B cell (primary cell): ENCODE data around the gene KCNN2. TPM values are rescaled to one million over a fixed set of nuclear protein-coding genes. Genes with fewer than 3 reads are reported as not detected.
A peak's percentile ranks its signal among the peaks of the same experiment; 100 is the strongest.

Source experiments
- ATAC-seq: fragments of 200-7000 bp; cut with Tn5 transposase; one replicate; pipeline ENCODE4 v1.10.0; 2021; ENCODE audit warnings: low read depth, mild to moderate bottlenecking, moderate number of reproducible peaks, moderate library complexity
- CTCF ChIA-PET: fragments of 350-600 bp; sonication (Branson Sonifier 250); formaldehyde crosslinking; loops from one replicate; lab custom pipeline; 2021; ENCODE audit warnings: antibody characterized with exemption, inconsistent platforms; lab: Charles Lee
- POLR2A ChIA-PET: fragments of 350-600 bp; sonication (Branson Sonifier 250); formaldehyde crosslinking; loops from one replicate; lab custom pipeline; 2021; ENCODE audit warnings: antibody characterized with exemption; lab: Charles Lee
- DNase-seq: peaks from one replicate; pipeline ENCODE4 v3.0.0; 2013
- H2AFZ ChIP-seq: 2 replicates; pipeline ENCODE4 v1.6.1; 2012; ENCODE audit warnings: mild to moderate bottlenecking, low read depth, low read length; ENCODE audit not compliant: insufficient read depth, poor library complexity, severe bottlenecking
- H3K27ac ChIP-seq, 2 donors: 1 replicate in 1 of 2; 2 replicates in 1 of 2; pipeline ENCODE4 v1.5.1; 2012 to 2013; ENCODE audit warnings: low read length in 2 of 2, mild to moderate bottlenecking in 2 of 2, moderate library complexity in 1 of 2
- H3K27me3 ChIP-seq, 4 experiments: fragments of 200-600 bp in 1 of 4; sonication (generic) in 1 of 4; replicated peaks in 1 of 4; 1 replicate in 2 of 4; 2 replicates in 2 of 4; pipeline versions ENCODE4 v1.6.1 to v1.7.0; 2013 to 2016; ENCODE audit warnings: low read length in 3 of 4, mild to moderate bottlenecking in 2 of 4, mixed read lengths in 1 of 4, moderate library complexity in 1 of 4; ENCODE audit not compliant: insufficient read depth in 4 of 4, control insufficient read depth in 3 of 4; ENCODE audit errors: control extremely low read depth in 1 of 4
- H3K36me3 ChIP-seq, 2 experiments: replicated peaks in 1 of 2; 1 replicate in 1 of 2; 2 replicates in 1 of 2; pipeline versions ENCODE4 v1.6.1 to v1.7.1; 2013; ENCODE audit warnings: low read length in 1 of 2; ENCODE audit not compliant: insufficient read depth in 2 of 2, control insufficient read depth in 1 of 2; ENCODE audit errors: control extremely low read depth in 1 of 2, extremely low read depth in 1 of 2
- H3K4me1 ChIP-seq, 2 donors: fragments of 200-600 bp in 1 of 2; sonication (generic) in 1 of 2; 1 replicate in 1 of 2; 2 replicates in 1 of 2; pipeline versions ENCODE4 v1.5.1 to v1.6.1; 2013 to 2017; ENCODE audit warnings: low read length in 2 of 2; ENCODE audit not compliant: control insufficient read depth in 2 of 2, insufficient read depth in 2 of 2
- H3K4me2 ChIP-seq: replicated peaks from 2 replicates; pipeline ENCODE3; 2012; ENCODE audit warnings: mild to moderate bottlenecking, low read depth, low read length; ENCODE audit not compliant: poor library complexity, severe bottlenecking
- H3K4me3 ChIP-seq, 5 experiments: fragments of 200-600 bp in 1 of 5; sonication (generic) in 1 of 5; 1 replicate in 3 of 5; 2 replicates in 2 of 5; pipeline versions ENCODE4 v1.5.1 to v1.7.0; 2011 to 2016; ENCODE audit warnings: low read length in 4 of 5, mild to moderate bottlenecking in 4 of 5, low read depth in 2 of 5, control low read depth in 1 of 5, moderate library complexity in 1 of 5; ENCODE audit not compliant: insufficient read depth in 1 of 5; ENCODE audit errors: control extremely low read depth in 1 of 5, extremely low read depth in 1 of 5
- H3K79me2 ChIP-seq: fragments of 200-600 bp; sonication (generic); one replicate; pipeline ENCODE4 v1.6.0; 2016; ENCODE audit warnings: low read length; ENCODE audit not compliant: control insufficient read depth, insufficient read depth
- H3K9ac ChIP-seq: fragments of 200-600 bp; sonication (generic); 2 replicates; pipeline ENCODE4 v1.6.1; 2017; ENCODE audit warnings: mild to moderate bottlenecking, low read length, moderate library complexity
- H3K9me3 ChIP-seq, 3 donors: one replicate each; pipeline versions ENCODE4 v1.6.1 to v1.7.1; 2013; ENCODE audit warnings: low read length in 2 of 3; ENCODE audit not compliant: control insufficient read depth in 2 of 3, insufficient read depth in 1 of 3; ENCODE audit errors: control extremely low read depth in 1 of 3
- H4K20me1 ChIP-seq: 2 replicates; pipeline ENCODE4 v1.6.0; 2012; ENCODE audit warnings: mild to moderate bottlenecking, low read length; ENCODE audit not compliant: insufficient read depth, control insufficient read depth, poor library complexity, severe bottlenecking
- H3K27ac Mint-ChIP-seq: one replicate; pipeline ENCODE4 v1.8.0; 2021; ENCODE audit warnings: mixed read lengths
- H3K27me3 Mint-ChIP-seq: one replicate; pipeline ENCODE4 v1.8.0; 2021; ENCODE audit warnings: mixed read lengths
- H3K4me1 Mint-ChIP-seq: one replicate; pipeline ENCODE4 v1.8.0; 2021; ENCODE audit warnings: mixed read lengths
- H3K4me3 Mint-ChIP-seq: one replicate; pipeline ENCODE4 v1.8.0; 2021; ENCODE audit warnings: mixed read lengths
- H3K9me3 Mint-ChIP-seq: one replicate; pipeline ENCODE4 v1.8.0; 2022; ENCODE audit warnings: mixed read lengths; ENCODE audit not compliant: insufficient read depth
- CTCF ChIP-seq: fragments of 200-600 bp; IDR thresholded peaks from one replicate; pipeline ENCODE4 v1.8.0; 2022; ENCODE audit warnings: antibody characterized with exemption, mild to moderate bottlenecking
- EZH2 ChIP-seq: IDR thresholded peaks from 2 replicates; pipeline ENCODE4 v1.6.1; 2012; ENCODE audit warnings: borderline replicate concordance, low read depth, mild to moderate bottlenecking, moderate library complexity, low read length; ENCODE audit not compliant: insufficient read depth, poor library complexity, severe bottlenecking
- WGBS: methylation state at CpG from one replicate; pipeline ENCODE4 v1.1.5; 2013; ENCODE audit warnings: missing lambda C conversion rate; ENCODE audit not compliant: insufficient coverage; 5-methylcytosine and 5-hydroxymethylcytosine counted together
- intact Hi-C: fragments of 100-400 bp; cut with micrococcal nuclease; formaldehyde crosslinking; loops from one replicate; pipeline ENCODE4 v1.10.0; 2022
- polyA plus RNA-seq: library from polyadenylated mRNA; depleted of rRNA; stranded (reverse); fragments of >200 nt; gene quantifications from 2 replicates; pipeline ENCODE4 v1.2.3, GENCODE V29; 2012
- total RNA-seq, 2 donors: library from RNA; stranded (reverse); fragments of 120-200 nt in 1 of 2; gene quantifications; 1 replicate in 1 of 2; 2 replicates in 1 of 2; pipeline versions ENCODE4 v1.2.3 to v1.2.4, GENCODE V29; 2013 to 2022

Gene KCNN2
- total and polyA plus RNA-seq, 2 donors (not counting 1 experiment from before 2014, with no cell fraction given), result not detected

DNA sequence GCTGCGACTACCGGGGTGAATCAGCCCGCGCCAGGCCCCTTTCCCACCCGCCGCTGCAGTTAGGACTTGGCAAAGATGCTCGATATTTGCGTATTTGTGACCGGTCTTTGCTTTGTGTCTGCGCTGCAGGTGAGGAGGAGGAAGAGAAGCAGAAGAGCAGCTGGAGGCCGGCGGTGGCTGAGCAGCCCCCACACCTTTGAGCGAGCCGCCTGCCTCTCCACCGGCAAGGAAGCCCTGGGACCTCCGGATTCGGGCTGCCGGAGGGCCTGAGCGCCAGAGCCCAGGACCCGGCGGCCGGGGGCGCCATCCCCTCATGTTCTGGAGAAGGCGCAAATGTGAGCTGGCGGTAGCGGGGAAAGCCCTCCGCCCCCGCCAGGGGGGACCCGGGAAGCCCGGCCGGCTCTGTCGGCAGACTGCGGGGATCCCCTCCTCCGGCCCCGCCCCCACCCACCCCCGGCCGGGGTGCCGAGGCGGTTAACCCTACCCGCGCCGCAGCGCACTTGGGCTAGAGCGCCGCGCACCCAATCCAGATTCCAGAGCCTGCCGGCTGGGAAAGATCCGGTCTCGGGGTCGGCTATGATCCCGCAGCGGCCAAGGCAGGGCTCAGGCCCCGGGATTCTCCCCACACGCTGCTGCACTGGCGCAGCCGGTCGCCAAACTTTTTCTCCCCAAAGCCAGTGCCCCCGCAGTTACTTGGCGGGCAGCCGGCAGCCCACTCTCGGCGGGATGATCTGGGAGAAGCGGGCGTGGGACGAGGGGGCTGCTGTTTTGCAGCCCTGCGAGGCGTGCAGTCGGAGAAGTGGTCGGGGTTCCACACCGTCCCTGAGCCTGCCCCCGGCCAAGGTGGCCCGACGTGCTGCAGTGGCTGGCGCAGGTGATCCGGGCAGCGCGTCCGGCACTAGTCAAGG, 800 bp upstream of the KCNN2 start:
- ChIA-PET POLR2A (no interaction called here), CTCF (no interaction called here)
- Histone ChIP-seq H4K20me1 (no peaks in the 10 kb centered on the region), H3K9me3 (peaks cover 0 to 14% (median 0%) of the 10 kb centered on the region in 3 donors), H3K9ac (no peak overlapping the region), H3K27me3 (peaks cover 0 to 35% (median 23%) of the 10 kb centered on the region in 4 experiments), H3K4me1 (peaks cover 4 to 12% of the 10 kb centered on the region in 2 donors), H2AFZ (no peak overlapping the region), H3K79me2 (no peaks in the 10 kb centered on the region), H3K36me3 (no peaks in the 10 kb centered on the region), H3K27ac (no peak overlapping the region), H3K4me2 (peak overlapping the region; percentile 40), H3K4me3 (no peak overlapping the region)
- ATAC-seq (no peak), DNase-seq (peak; percentile 9)
- Mint-ChIP-seq H3K9me3 (no peaks in the 10 kb centered on the region), H3K27ac (no peak overlapping the region), H3K4me3 (peak overlapping the region; percentile 15), H3K4me1 (peaks cover 19% of the 10 kb centered on the region), H3K27me3 (peaks cover 55% of the 10 kb centered on the region)
- 2% methylated on average over 77 of the region's 78 CpGs for WGBS
- TF ChIP-seq EZH2 (no peak), CTCF (no peak)
- intact Hi-C loops, result no loop called here
